DOHH2 (cell line): ENCODE measurements around the gene LNP1.

Experiments
- CTCF ChIP-seq: fragments of 200-600 bp; sonication (generic); IDR thresholded peaks from one replicate; pipeline ENCODE4 v1.5.1; 2014; ENCODE audit warnings: antibody characterized with exemption, mild to moderate bottlenecking, low read depth, low read length; ENCODE audit not compliant: poor library complexity, severe bottlenecking
- EZH2phosphoT487 ChIP-seq: fragments of 200-600 bp; sonication (generic); IDR thresholded peaks from 2 replicates; pipeline ENCODE4 v1.6.1; 2017; ENCODE audit warnings: borderline replicate concordance, mild to moderate bottlenecking, antibody characterized with exemption, low read length, moderate library complexity, mixed read lengths

DNA sequence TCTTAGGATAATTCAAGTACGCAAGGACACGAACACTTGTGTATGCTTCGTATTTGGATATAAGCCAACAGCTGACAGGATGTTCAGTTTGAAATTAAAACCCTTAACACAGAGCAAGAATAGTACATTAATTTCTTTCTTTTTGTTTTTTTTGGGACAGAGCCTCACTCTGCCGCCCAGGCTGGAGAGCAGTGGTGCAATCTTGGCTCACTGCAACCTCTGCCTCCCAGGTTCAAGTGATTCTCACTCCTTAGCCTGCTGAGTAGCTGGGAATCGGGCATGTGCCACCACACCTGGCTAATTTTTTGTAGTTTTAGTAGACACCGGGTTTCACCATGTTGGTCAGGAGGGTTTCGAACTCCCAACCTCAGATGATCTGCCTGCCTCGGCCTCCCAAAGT is 32.9 kb upstream of the LNP1 start:
- TF ChIP-seq CTCF: no peak
- no peak for TF ChIP-seq EZH2phosphoT487
